Suprapubic skin (tissue), 4 donors: ENCODE measurements around the gene THG1L.

Source experiments
- CTCF ChIP-seq, 2 donors: fragments of 200-600 bp in 1 of 2; fragments of 450-650 bp in 1 of 2; sonication (generic) in 1 of 2; IDR thresholded peaks; one replicate each; pipeline ENCODE4 v1.5.1; 2016 to 2019; ENCODE audit warnings: antibody characterized with exemption in 2 of 2, mild to moderate bottlenecking in 1 of 2, moderate library complexity in 1 of 2
- POLR2A ChIP-seq, 2 donors: fragments of 450-650 bp; IDR thresholded peaks; one replicate each; pipeline ENCODE4 v1.6.1; 2017; ENCODE audit warnings: antibody characterized with exemption in 2 of 2, mild to moderate bottlenecking in 2 of 2, moderate library complexity in 2 of 2
- POLR2AphosphoS5 ChIP-seq, 3 donors: sonication (generic); formaldehyde crosslinking; IDR thresholded peaks; one replicate each; pipeline ENCODE4 v1.6.1; 2017; ENCODE audit warnings: antibody characterized with exemption in 3 of 3

GRCh38 chr5:157750320-157750719 is 19.1 kb downstream of the THG1L start:
- TF ChIP-seq CTCF (IDR thresholded peaks at IDR 0.05) (no peak), POLR2A (IDR thresholded peaks at IDR 0.05) (no peak), POLR2AphosphoS5 (IDR thresholded peaks at IDR 0.05) (no peak)
